Adrenal gland (tissue), 5 donors: ENCODE measurements around the gene PRKN.

ENCODE experiments used
- CTCF ChIP-seq, 6 experiments: fragments of 450-650 bp in 4 of 6; fragments of 200-600 bp in 2 of 6; sonication (generic) in 1 of 6; IDR thresholded peaks; 1 replicate in 5 of 6; 2 replicates in 1 of 6; pipeline versions ENCODE4 v1.5.1 to v1.8.0; 2016 to 2021; ENCODE audit warnings: antibody characterized with exemption in 6 of 6, mild to moderate bottlenecking in 2 of 6, moderate library complexity in 1 of 6
- POLR2A ChIP-seq, 2 donors: fragments of 450-650 bp; IDR thresholded peaks; one replicate each; pipeline ENCODE4 v1.6.1; 2017; ENCODE audit warnings: antibody characterized with exemption in 2 of 2, mild to moderate bottlenecking in 2 of 2, moderate library complexity in 1 of 2
- donor health status: DM: no; HTN: no; CAD: no.

- no peak for TF ChIP-seq CTCF (IDR thresholded peaks at IDR 0.05)
- TF ChIP-seq POLR2A (IDR thresholded peaks at IDR 0.05) = no peak
These were observed 259.9 kb downstream of the PRKN start for GRCh38 chr6:162467679-162468078.
